Mesodermal cell (in vitro differentiated cells): ENCODE results near the gene SPNS2.
"Not testable (repeated sequence)": the region's sequence is repeated elsewhere in the genome, so short reads cannot be mapped to it uniquely, and the experiment has no call there.

Experiments
- H3K27ac ChIP-seq: 2 replicates; pipeline ENCODE4 v1.7.0; 2013; ENCODE audit warnings: mild to moderate bottlenecking, low read depth, low read length, moderate library complexity; ENCODE audit not compliant: severe bottlenecking
- H3K36me3 ChIP-seq: 2 replicates; pipeline ENCODE4 v1.7.1; 2013; ENCODE audit warnings: mild to moderate bottlenecking, low read length, moderate library complexity; ENCODE audit not compliant: control insufficient read depth, insufficient read depth
- H3K4me1 ChIP-seq: one replicate; pipeline ENCODE4 v1.7.1; 2013; ENCODE audit warnings: mild to moderate bottlenecking, low read length; ENCODE audit not compliant: insufficient read depth, control insufficient read depth, poor library complexity, severe bottlenecking
- H3K4me3 ChIP-seq: 2 replicates; pipeline ENCODE4 v1.7.0; 2013; ENCODE audit warnings: low read length, control low read depth, mild to moderate bottlenecking; ENCODE audit not compliant: insufficient read depth, poor library complexity, severe bottlenecking; ENCODE audit errors: extremely low read depth
- H3K9me3 ChIP-seq: 2 replicates; pipeline ENCODE4 v1.7.1; 2013; ENCODE audit warnings: mild to moderate bottlenecking, low read length, moderate library complexity; ENCODE audit not compliant: control insufficient read depth
- WGBS, 2 experiments: methylation state at CpG; one replicate each; pipeline ENCODE4 v1.1.5; 2013; ENCODE audit warnings: missing lambda C conversion rate in 2 of 2; ENCODE audit not compliant: insufficient coverage in 2 of 2; 5-methylcytosine and 5-hydroxymethylcytosine counted together

SPNS2 gene

DNA sequence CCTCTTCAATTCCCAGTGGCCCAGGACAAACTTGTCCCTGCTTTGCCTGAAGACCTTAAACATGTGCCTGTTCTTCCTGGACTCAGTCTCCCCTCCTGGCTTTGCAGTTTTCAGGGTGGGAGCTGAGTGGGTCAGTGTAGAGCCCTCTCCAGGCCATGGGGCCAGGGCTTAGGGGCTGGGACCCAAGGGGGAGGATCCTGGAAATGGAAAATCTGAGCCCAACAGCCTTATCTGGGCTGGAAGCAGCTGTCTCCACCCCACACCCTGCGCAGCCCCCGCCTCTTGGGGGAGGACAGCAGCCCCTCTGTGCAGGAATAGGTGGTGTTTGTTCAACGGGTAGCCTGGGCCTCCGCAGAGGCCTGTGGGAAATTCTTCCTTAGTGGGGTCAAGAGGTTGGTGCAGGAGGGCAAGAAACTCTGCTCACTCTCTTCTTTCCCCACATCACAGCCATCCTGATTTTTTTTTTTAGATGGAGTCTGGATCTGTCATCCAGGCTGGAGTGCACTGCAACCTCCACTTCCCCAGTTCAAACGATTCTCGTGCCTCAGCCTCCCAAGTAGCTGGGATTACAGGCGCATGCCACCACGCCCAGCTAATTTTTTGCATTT is 78.8 kb downstream of the SPNS2 start:
- peaks cover 16% of the 10 kb centered on the region for H3K4me1 ChIP-seq
- no peak overlapping the region for H3K4me3 ChIP-seq
- peak overlapping the region; percentile 85 for H3K27ac ChIP-seq
- no peaks in the 10 kb centered on the region for H3K9me3 ChIP-seq
- H3K36me3 ChIP-seq, result no peaks in the 10 kb centered on the region
- WGBS, 2 experiments, result no CpG with 5 or more reads among the region's 8 CpGs

DNA sequence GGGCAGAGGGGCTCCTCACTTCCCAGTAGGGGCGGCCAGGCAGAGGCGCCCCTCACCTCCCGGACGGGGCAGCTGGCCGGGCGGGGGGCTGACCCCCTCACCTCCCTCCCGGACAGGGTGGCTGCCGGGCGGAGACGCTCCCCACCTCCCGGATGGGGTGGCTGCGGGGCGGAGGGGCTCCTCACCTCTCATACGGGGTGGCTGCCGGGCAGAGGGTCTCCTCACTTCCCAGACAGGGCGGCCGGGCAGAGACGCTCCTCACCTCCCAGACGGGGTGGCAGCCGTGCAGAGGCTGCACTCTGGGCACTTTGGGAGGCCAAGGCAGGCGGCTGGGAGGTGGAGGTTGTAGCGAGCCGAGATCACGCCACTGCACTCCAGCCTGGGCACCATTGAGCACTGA is 79.7 kb downstream of the SPNS2 start:
- WGBS, 2 experiments, result 98 to 100% methylated on average over 9 to 13 of the region's 24 CpGs
- not testable (repeated sequence) for H3K9me3 ChIP-seq, H3K27ac ChIP-seq, H3K36me3 ChIP-seq, H3K4me3 ChIP-seq
- H3K4me1 ChIP-seq, result peaks cover 21% of the 10 kb centered on the region

DNA sequence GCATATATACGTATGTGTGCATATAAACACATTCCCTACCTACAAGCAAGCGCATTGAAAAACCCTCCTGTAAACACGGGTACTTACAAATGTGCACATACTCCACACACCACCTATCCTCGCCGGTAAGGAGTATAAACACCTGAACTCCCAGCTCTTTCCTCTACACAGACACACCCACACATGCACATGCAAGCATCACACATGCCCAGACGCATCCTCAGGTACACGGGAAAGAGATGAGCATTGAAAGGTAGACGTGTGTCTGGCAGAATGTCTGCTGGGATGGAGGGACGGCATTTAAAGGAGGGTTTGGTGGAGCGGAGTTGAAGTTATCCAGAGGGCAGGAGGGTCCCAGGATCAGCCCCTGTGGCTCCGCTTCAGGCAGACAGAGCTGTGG is 81.0 kb downstream of the SPNS2 start:
- WGBS, 2 experiments, result 97 to 98% methylated on average over 10 to 11 of the region's 11 CpGs
- H3K4me3 ChIP-seq, result no peak overlapping the region
- no peaks in the 10 kb centered on the region for H3K9me3 ChIP-seq
- H3K27ac ChIP-seq, result no peak overlapping the region
- H3K4me1 ChIP-seq, result peaks cover 27% of the 10 kb centered on the region
- no peaks in the 10 kb centered on the region for H3K36me3 ChIP-seq

DNA sequence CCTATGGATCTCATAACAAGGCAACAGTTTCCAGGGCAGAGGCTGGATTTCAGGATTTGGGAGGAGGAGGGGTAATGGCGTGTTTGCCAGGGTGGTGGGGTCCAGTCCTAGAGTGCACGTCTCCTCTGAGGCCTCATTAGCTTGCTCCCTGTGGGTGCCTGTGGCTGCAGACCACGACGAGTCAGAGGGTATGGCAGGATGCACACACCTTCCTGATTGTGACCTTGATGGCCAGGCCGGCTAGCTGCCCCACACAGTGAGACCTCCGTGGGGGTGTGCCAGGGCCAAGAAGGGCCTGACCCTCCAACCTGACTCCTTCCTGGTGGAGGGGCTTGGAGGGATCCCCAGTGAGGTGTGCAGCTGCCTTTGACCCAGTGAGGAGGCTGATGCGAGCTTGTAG is 81.6 kb downstream of the SPNS2 start:
- Histone ChIP-seq H3K36me3 (no peaks in the 10 kb centered on the region), H3K9me3 (no peaks in the 10 kb centered on the region), H3K4me3 (no peak overlapping the region), H3K4me1 (peaks cover 27% of the 10 kb centered on the region), H3K27ac (no peak overlapping the region)
- WGBS, 2 experiments, result 78 to 85% methylated on average over 6 of the region's 7 CpGs

DNA sequence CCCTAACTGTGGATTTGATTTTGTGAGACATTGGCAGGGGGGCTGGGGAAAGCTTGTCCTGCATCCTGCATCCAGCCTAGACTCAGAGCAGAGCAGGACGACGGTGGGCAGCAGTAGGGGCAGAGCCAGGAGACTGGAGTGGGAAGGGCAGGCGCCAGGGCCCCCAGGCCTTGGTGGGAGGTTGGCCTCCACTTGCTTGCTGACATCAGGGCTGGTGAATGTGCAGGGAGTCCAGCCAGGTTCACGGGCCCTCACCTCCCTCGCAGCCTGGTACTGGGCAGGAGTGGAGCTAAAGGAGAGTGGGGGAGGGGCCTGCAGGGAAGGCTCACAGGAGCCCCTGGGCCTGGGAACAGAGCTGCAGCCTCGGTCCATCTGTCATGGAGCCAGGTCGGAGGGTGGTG is 83.4 kb downstream of the SPNS2 start:
- Histone ChIP-seq H3K36me3 (no peaks in the 10 kb centered on the region), H3K4me3 (no peak overlapping the region), H3K4me1 (peaks cover 17% of the 10 kb centered on the region), H3K27ac (no peak overlapping the region), H3K9me3 (no peaks in the 10 kb centered on the region)
- WGBS, 2 experiments, result 65 to 79% methylated on average over 5 to 7 of the region's 7 CpGs

DNA sequence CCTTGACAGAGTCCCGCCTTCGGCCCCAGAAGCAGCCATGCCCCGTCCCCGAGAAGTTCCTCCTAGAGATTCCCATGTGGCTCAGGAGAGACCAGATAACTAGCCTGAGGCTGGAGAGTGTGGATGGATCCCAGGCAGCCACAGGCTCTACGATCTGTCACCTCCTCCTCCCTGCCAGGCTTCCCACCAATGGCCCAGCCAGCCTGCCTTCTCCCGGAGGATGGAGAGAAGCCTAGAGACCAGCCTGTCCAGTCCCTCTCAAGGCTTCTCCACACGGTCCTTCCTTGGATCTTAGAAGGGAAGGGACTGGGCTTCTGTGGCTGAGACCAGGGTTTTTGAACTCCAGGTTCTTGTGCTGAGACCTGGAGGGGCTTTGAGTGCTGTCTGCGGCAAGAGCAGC is 84.0 kb downstream of the SPNS2 start:
- no peaks in the 10 kb centered on the region for H3K36me3 ChIP-seq
- no peaks in the 10 kb centered on the region for H3K9me3 ChIP-seq
- no peak overlapping the region for H3K4me3 ChIP-seq
- peaks cover 16% of the 10 kb centered on the region for H3K4me1 ChIP-seq
- WGBS, 2 experiments, result 87 to 93% methylated on average over 5 to 6 of the region's 8 CpGs
- no peak overlapping the region for H3K27ac ChIP-seq

DNA sequence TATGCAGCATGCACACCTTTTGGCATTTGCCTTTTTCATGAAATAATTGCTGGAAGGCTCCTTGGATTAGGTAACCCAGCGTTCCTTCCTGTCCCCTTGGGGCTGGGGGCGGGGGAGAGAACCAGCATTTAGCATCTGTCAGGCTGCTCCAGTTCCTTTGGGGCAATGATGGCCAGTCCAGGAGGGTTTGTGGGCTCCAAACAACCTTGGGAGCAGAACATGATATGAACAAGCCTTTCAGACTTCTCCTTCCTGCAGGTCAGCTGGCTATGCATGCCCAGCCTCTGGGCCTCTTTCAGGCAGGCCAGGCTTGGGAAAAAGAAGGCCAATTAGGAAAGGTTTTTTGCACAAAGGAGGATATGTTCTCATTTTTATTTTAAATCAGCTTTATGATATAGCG is 84.5 kb downstream of the SPNS2 start:
- 88 to 100% methylated on average over 1 to 2 of the region's 3 CpGs for WGBS, 2 experiments
- no peak overlapping the region for H3K4me3 ChIP-seq

DNA sequence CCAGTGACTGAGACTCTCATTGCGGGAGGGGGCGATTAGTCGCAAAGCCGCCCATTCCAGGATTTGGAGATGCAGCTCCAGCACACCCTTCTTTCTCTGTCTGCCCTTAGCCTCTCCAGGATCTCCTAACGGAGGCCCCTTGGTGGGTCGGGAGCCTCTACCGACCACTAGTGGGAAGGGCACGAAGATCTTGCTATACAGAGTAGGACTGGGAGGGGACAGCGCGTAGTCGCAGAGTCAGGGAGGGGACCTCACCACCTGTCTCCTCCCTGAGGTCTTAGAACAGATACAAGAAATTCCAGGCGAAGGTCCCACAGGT is 85.1 kb downstream of the SPNS2 start:
- H3K4me3 ChIP-seq, result peak overlapping the region; percentile 41
- H3K9me3 ChIP-seq, result no peaks in the 10 kb centered on the region
- H3K36me3 ChIP-seq, result no peaks in the 10 kb centered on the region
- WGBS, 2 experiments, result 26 to 28% methylated on average over 9 to 12 of the region's 12 CpGs
- peaks cover 21% of the 10 kb centered on the region for H3K4me1 ChIP-seq
- no peak overlapping the region for H3K27ac ChIP-seq

More for the DNA sequence above, 84.5 kb downstream of the SPNS2 start:
- peaks cover 18% of the 10 kb centered on the region for H3K4me1 ChIP-seq
- no peaks in the 10 kb centered on the region for H3K36me3 ChIP-seq
- H3K9me3 ChIP-seq, result no peaks in the 10 kb centered on the region
- H3K27ac ChIP-seq, result no peak overlapping the region

DNA sequence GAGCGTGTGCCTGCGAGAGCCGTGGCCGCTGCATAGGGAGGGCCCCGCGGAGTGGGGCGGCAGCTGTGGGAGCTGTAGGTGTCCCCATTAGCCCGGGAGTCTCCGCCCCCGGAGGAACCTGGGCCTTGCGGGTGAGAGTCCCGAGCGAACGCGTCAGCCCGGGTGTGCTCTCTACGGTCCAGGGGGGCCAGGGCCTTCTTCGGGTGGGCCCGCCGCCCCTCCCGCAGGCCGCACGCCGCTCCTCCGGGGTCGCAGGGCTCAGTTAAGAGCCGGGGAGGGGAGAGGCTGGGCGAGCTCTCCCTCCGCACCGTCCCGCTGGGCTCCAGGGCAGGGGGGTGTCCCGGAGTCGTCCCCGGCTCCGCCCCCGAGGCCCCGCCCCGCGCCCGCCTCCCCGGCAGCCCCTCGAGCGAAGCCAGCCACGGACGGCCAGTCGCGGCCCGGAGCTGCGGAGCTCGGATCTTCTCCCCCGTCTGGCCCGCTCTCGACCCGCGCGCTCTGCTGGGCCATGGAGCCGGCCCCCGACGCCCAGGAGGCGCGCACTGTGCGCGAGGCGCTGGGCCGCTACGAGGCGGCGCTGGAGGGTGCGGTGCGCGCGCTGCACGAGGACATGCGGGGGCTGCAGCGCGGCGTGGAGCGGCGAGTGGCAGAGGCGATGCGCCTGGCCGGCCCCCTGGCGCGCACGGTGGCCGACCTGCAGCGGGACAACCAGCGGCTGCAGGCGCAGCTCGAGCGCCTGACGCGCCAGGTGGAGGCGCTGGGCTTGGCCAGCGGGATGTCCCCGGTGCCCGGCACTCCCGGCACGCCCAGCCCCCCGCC is 85.6 kb downstream of the SPNS2 start, which contains the start of gene SMTNL2:
SMTNL2 (plus strand) TSS at position 429 of the 816 bp plus-strand sequence; CDS start at position 506, 77 bp downstream.
- Histone ChIP-seq H3K27ac (no peak within 1 kb of the TSS), H3K9me3 (no peaks in the 10 kb centered on the region), H3K36me3 (no peaks in the 10 kb centered on the region), H3K4me1 (peaks cover 21% of the 10 kb centered on the region), H3K4me3 (peak within 1 kb of the TSS; percentile 41)
- 1% methylated on average over 86 to 91 of the region's 100 CpGs for WGBS, 2 experiments

DNA sequence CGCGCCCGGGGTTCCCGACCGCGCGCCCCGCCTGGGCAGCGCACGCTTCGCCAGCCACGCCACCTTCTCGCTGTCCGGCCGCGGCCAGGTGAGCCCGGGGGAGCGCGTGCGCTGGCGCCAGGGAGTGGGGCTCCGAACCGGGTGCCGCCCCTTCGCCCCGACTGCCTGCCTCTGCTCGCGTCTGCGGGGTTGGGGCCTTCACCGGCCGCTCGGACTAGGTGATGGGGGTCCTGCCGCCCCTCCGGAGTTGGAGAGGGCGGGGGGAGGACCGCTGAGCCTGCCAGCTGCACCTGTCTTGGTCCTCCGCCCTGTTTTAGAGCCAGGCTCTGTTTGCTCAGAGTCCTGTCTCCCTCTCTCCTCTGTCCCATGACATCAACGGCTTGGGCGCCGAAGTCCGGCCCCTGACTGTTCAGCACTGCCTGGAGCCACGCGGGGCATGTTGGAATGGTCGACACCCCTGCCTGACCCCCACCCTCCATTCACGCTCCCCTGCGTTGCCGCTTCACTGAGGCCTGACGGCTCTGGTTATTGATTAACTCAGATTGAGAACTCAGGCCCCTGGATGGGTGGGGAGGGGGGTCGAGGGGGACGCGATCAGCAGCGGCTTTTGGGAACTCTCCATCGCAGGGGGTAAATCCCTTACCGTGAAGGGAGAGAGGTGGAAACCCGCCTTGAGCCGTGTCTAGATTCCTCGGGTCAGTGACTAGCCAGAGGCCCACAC is 86.4 kb downstream of the SPNS2 start:
- Histone ChIP-seq H3K4me1 (peaks cover 21% of the 10 kb centered on the region), H3K4me3 (peak overlapping the region; percentile 41), H3K27ac (no peak overlapping the region), H3K9me3 (no peaks in the 10 kb centered on the region), H3K36me3 (no peaks in the 10 kb centered on the region)
- WGBS, 2 experiments, result 18 to 23% methylated on average over 39 to 51 of the region's 57 CpGs
